ENCODE results near the gene TNRC18.

The TNRC18 gene

GRCh38 chr7:5388905-5389433 lies 34.7 kb downstream of the TNRC18 start:
- TF ChIP-seq ZNF70 (CRISPR knock-in tag; IDR thresholded peaks at IDR 0.05) (no peak), RARB (CRISPR knock-in tag; IDR thresholded peaks at IDR 0.05) (no peak), ZNF8 (CRISPR knock-in tag; IDR thresholded peaks at IDR 0.05) (no peak)
- no peak for ATAC-seq

DNA sequence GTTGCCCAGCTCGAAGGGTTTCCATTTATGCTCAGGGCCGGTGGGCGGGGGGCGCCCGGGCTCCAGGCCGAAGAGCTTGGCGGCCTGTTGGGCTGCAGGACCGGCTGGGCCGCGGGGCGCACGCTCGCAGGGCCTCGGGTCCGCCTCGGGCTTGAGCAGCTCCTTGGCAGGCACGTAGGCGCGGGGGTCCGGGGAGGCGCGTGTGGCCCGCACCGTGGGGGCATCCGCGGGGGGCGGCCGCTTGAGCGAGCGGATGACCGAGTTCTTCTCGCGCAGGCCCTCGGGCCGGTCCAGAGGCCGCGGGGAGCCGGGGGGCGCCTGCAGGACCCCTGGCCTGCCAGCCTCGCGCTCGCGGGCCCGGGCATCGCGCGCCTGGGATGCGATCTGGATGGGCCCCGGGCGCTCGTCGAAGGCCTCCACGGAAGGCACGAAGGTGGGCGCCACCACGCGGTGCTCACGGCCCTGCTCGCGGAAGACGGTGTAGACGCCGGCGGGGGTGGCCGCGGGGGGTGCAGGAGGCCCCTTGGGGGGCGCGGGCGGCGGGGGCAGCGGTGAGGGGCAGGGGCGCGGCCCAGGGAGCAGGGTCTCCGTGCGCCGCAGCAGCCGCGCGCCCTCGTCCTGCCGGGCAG lies 35.2 kb downstream of the TNRC18 start:
- no peak for ATAC-seq
- TF ChIP-seq BACH2 (CRISPR knock-in tag; IDR thresholded peaks at IDR 0.05; ENCODE audit: borderline replicate concordance) = no peak
- no peak for TF ChIP-seq ZC3H10 (CRISPR knock-in tag; IDR thresholded peaks at IDR 0.05)
- TF ChIP-seq, protein P1, sequence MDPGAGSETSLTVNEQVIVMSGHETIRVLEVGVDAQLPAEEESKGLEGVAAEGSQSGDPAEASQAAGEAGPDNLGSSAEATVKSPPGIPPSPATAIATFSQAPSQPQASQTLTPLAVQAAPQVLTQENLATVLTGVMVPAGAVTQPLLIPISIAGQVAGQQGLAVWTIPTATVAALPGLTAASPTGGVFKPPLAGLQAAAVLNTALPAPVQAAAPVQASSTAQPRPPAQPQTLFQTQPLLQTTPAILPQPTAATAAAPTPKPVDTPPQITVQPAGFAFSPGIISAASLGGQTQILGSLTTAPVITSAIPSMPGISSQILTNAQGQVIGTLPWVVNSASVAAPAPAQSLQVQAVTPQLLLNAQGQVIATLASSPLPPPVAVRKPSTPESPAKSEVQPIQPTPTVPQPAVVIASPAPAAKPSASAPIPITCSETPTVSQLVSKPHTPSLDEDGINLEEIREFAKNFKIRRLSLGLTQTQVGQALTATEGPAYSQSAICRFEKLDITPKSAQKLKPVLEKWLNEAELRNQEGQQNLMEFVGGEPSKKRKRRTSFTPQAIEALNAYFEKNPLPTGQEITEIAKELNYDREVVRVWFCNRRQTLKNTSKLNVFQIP (CRISPR knock-in tag; IDR thresholded peaks at IDR 0.05; ENCODE audit: borderline replicate concordance, low read depth) = no peak
- no peak for TF ChIP-seq ZFP30 (CRISPR knock-in tag; IDR thresholded peaks at IDR 0.05)
- TF ChIP-seq GLIS3 (CRISPR knock-in tag; IDR thresholded peaks at IDR 0.05) = no peak
- no peak for TF ChIP-seq CSRNP3 (CRISPR knock-in tag; IDR thresholded peaks at IDR 0.05)
- TF ChIP-seq, protein P2, sequence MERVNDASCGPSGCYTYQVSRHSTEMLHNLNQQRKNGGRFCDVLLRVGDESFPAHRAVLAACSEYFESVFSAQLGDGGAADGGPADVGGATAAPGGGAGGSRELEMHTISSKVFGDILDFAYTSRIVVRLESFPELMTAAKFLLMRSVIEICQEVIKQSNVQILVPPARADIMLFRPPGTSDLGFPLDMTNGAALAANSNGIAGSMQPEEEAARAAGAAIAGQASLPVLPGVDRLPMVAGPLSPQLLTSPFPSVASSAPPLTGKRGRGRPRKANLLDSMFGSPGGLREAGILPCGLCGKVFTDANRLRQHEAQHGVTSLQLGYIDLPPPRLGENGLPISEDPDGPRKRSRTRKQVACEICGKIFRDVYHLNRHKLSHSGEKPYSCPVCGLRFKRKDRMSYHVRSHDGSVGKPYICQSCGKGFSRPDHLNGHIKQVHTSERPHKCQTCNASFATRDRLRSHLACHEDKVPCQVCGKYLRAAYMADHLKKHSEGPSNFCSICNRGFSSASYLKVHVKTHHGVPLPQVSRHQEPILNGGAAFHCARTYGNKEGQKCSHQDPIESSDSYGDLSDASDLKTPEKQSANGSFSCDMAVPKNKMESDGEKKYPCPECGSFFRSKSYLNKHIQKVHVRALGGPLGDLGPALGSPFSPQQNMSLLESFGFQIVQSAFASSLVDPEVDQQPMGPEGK (CRISPR knock-in tag; IDR thresholded peaks at IDR 0.05; ENCODE audit: borderline replicate concordance) = no peak
- no peak for TF ChIP-seq ZNF70 (CRISPR knock-in tag; IDR thresholded peaks at IDR 0.05)
- no peak for TF ChIP-seq ZNF565 (CRISPR knock-in tag; conservative IDR thresholded peaks at IDR 0.05; ENCODE audit: low read depth)
- no peak for TF ChIP-seq TSHZ2 (CRISPR knock-in tag; IDR thresholded peaks at IDR 0.05)
- TF ChIP-seq OSR1 (CRISPR knock-in tag; IDR thresholded peaks at IDR 0.05) = no peak
- no peak for TF ChIP-seq ESRRG (CRISPR knock-in tag; IDR thresholded peaks at IDR 0.05)
- TF ChIP-seq RARB (CRISPR knock-in tag; IDR thresholded peaks at IDR 0.05) = no peak
- TF ChIP-seq SNAI2 (CRISPR knock-in tag; IDR thresholded peaks at IDR 0.05) = no peak
- TF ChIP-seq ZFP3 (CRISPR knock-in tag; IDR thresholded peaks at IDR 0.05) = no peak
- no peak for TF ChIP-seq TCF4 (CRISPR knock-in tag; IDR thresholded peaks at IDR 0.05; ENCODE audit: borderline replicate concordance)

DNA sequence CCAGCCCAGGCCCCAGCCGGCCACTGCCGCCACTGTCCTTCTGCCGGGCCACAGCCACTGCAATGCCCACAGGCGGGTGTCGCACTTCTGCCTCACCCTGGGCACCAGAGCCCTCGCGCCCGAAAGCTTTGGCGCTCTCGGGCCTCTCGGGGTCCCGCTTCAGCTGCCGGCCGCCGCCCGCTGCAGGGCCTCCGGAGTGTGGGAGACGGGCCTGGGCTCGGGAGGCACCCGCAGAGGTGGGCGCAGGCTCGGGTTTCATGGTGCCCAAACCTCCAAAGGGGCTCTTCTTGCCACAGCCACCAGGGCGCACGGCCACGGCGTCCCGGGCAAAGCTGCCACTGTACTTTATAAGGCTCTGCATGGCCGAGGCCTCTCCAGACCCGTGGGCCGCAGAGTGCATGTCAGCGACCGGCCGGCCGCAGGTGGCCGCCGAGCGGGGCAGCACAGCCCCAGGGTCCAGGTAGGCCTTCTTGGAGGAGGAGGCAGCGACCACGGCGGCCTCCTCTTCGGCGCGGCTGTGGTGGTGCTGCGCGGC lies 35.9 kb downstream of the TNRC18 start:
- TF ChIP-seq TCF4 (CRISPR knock-in tag; IDR thresholded peaks at IDR 0.05; ENCODE audit: borderline replicate concordance) = no peak
- no peak for TF ChIP-seq ZFP30 (CRISPR knock-in tag; IDR thresholded peaks at IDR 0.05)
- TF ChIP-seq ZNF565 (CRISPR knock-in tag; conservative IDR thresholded peaks at IDR 0.05; ENCODE audit: low read depth) = no peak
- TF ChIP-seq, protein P2 (CRISPR knock-in tag; IDR thresholded peaks at IDR 0.05; ENCODE audit: borderline replicate concordance) = no peak
- TF ChIP-seq ZNF70 (CRISPR knock-in tag; IDR thresholded peaks at IDR 0.05) = no peak
- no peak for TF ChIP-seq TSHZ2 (CRISPR knock-in tag; IDR thresholded peaks at IDR 0.05)
- no peak for TF ChIP-seq SNAI2 (CRISPR knock-in tag; IDR thresholded peaks at IDR 0.05)
- TF ChIP-seq BACH2 (CRISPR knock-in tag; IDR thresholded peaks at IDR 0.05; ENCODE audit: borderline replicate concordance) = no peak
- no peak for TF ChIP-seq CSRNP3 (CRISPR knock-in tag; IDR thresholded peaks at IDR 0.05)
- TF ChIP-seq, protein P1 (CRISPR knock-in tag; IDR thresholded peaks at IDR 0.05; ENCODE audit: borderline replicate concordance, low read depth) = no peak

More for the DNA sequence above, 35.9 kb downstream of the TNRC18 start:
- no peak for ATAC-seq
